ENCODE measurements around the gene NAALADL1.
A peak's percentile ranks its signal among the peaks of the same experiment; 100 is the strongest.
"Not testable (repeated sequence)": the region's sequence is repeated elsewhere in the genome, so short reads cannot be mapped to it uniquely, and the experiment has no call there.

The NAALADL1 gene

GRCh38 chr11:65051398-65051858, 6.9 kb downstream of the NAALADL1 start:
- DNase-seq (ENCODE audit: low spot score): no peak

GRCh38 chr11:65047581-65048422, 10.6 kb downstream of the NAALADL1 start:
- DNase-seq (ENCODE audit: low spot score): no peak

- DNase-seq (ENCODE audit: low spot score): no peak
Observed at GRCh38 chr11:65045728-65046127, 12.6 kb downstream of the NAALADL1 start.

- no peak for DNase-seq (ENCODE audit: low spot score)
Observed at GRCh38 chr11:65045061-65045460, 13.3 kb downstream of the NAALADL1 start.

GRCh38 chr11:65043881-65044501, 14.4 kb downstream of the NAALADL1 start:
- DNase-seq (ENCODE audit: low spot score): no peak

- DNase-seq (ENCODE audit: low spot score): no peak
Observed at GRCh38 chr11:65042891-65043290, 15.5 kb downstream of the NAALADL1 start.

- peak; percentile 96 for DNase-seq (ENCODE audit: low spot score)
Observed at GRCh38 chr11:65040847-65041622, 17.3 kb downstream of the NAALADL1 start, which contains the start of gene SAC3D1. SAC3D1 (plus strand) TSS chr11:65041210; CDS start chr11:65041293, 83 bp downstream.

GRCh38 chr11:65040520-65040846, 17.9 kb downstream of the NAALADL1 start:
- DNase-seq (ENCODE audit: low spot score): no peak

GRCh38 chr11:65036931-65037330, 21.4 kb downstream of the NAALADL1 start:
- DNase-seq (ENCODE audit: low spot score): no peak

- DNase-seq (ENCODE audit: low spot score): no peak
Observed at GRCh38 chr11:65035579-65035978, 22.8 kb downstream of the NAALADL1 start.

- DNase-seq (ENCODE audit: low spot score): no peak
Observed at GRCh38 chr11:65034423-65034822, 23.9 kb downstream of the NAALADL1 start.

- no peak for DNase-seq (ENCODE audit: low spot score)
Observed at GRCh38 chr11:65032216-65032615, 26.1 kb downstream of the NAALADL1 start.

GRCh38 chr11:65027213-65028067, 30.9 kb downstream of the NAALADL1 start, which contains the start of gene SNX15:
SNX15 (plus strand) TSS chr11:65027439; CDS start chr11:65027538, 99 bp downstream.
- DNase-seq (ENCODE audit: low spot score): peak; percentile 98

GRCh38 chr11:65026810-65027209, 31.5 kb downstream of the NAALADL1 start:
- no peak for DNase-seq (ENCODE audit: low spot score)

- not testable (repeated sequence) for DNase-seq (ENCODE audit: low spot score)
Observed at GRCh38 chr11:65023502-65023901, 34.9 kb downstream of the NAALADL1 start.

- DNase-seq (ENCODE audit: low spot score): no peak
Observed at GRCh38 chr11:65021509-65021908, 36.8 kb downstream of the NAALADL1 start.

- DNase-seq (ENCODE audit: low spot score): no peak
Observed at GRCh38 chr11:65021003-65021402, 37.4 kb downstream of the NAALADL1 start.

- no peak for DNase-seq (ENCODE audit: low spot score)
Observed at GRCh38 chr11:65019824-65020223, 38.5 kb downstream of the NAALADL1 start.

GRCh38 chr11:65017937-65018336, 40.4 kb downstream of the NAALADL1 start:
- DNase-seq (ENCODE audit: low spot score): no peak

- no peak for DNase-seq (ENCODE audit: low spot score)
Observed at GRCh38 chr11:65016705-65017104, 41.6 kb downstream of the NAALADL1 start.

GRCh38 chr11:65014726-65015227, 43.6 kb downstream of the NAALADL1 start:
- DNase-seq (ENCODE audit: low spot score): no peak

Measured in NAMALWA (cell line).